ENCODE measurements around the gene WDR72.

WDR72 gene

DNA sequence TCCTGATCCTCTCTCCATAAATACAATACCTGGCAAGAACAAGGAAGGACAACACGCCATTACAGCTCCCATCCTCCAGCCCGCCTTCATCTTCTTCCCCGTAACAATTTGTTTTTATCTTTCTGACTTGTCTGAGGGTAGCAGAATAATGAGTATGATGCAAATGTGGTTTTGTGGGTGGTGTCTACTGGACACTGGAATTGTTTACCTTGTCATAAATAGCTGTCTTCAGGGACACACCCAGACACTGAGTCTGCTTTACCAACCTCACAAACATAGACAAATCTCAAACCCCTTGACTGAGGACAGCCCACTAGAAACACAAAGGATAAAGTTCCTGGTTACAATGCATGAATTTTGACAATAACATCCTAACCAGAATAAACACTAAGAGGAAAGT, 13.4 kb downstream of the WDR72 start:
- TF ChIP-seq, protein P1, sequence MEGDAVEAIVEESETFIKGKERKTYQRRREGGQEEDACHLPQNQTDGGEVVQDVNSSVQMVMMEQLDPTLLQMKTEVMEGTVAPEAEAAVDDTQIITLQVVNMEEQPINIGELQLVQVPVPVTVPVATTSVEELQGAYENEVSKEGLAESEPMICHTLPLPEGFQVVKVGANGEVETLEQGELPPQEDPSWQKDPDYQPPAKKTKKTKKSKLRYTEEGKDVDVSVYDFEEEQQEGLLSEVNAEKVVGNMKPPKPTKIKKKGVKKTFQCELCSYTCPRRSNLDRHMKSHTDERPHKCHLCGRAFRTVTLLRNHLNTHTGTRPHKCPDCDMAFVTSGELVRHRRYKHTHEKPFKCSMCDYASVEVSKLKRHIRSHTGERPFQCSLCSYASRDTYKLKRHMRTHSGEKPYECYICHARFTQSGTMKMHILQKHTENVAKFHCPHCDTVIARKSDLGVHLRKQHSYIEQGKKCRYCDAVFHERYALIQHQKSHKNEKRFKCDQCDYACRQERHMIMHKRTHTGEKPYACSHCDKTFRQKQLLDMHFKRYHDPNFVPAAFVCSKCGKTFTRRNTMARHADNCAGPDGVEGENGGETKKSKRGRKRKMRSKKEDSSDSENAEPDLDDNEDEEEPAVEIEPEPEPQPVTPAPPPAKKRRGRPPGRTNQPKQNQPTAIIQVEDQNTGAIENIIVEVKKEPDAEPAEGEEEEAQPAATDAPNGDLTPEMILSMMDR (IDR thresholded peaks at IDR 0.05; ENCODE audit: borderline replicate concordance, insufficient read depth, low read depth, low read length), result no peak
- no peak overlapping the region for H3K4me3 ChIP-seq (ENCODE audit: low read depth, low read length)

DNA sequence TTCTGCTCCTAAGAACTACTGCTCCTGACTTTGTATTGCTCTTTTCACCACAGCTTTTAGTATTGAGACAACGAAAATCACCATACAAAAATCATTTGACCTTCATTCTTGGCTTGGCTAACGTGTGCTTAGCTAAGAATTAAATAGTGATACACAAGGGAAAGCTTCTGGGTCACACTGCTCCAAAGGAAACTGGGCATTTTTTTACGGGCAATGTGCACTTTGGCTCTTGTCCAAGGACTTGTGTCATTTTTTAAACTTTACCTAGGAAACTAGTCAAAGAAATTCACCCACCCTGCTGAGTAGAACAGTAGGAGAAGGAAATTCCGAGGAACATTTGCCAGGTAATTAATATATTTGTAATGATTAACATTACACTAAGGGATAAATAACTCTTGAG, 19.8 kb downstream of the WDR72 start:
- no peak overlapping the region for H3K4me3 ChIP-seq (ENCODE audit: low read depth, low read length)
- TF ChIP-seq, protein P1 (IDR thresholded peaks at IDR 0.05; ENCODE audit: borderline replicate concordance, insufficient read depth, low read depth, low read length), result no peak

DNA sequence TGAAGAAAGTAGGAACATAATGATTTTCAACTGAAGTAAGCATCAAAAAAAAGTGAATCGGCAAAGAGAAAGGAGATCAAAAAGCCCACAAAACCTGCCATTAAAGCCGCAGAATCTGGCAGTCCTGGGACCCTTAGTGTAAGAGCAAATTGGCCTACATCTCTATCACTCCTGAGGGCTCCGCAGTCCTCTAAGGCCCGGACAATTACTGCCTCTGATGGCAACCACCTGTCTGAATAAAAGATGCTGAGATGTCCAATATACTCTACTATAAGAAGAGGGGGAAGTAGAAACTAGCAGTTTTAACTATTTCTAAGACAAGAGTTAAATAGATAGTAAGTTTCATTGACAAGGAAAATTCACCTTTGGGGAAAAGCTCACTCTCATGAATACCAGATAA, 20.3 kb downstream of the WDR72 start:
- TF ChIP-seq, protein P1 (IDR thresholded peaks at IDR 0.05; ENCODE audit: borderline replicate concordance, insufficient read depth, low read depth, low read length), result no peak
- H3K4me3 ChIP-seq (ENCODE audit: low read depth, low read length), result no peak overlapping the region

DNA sequence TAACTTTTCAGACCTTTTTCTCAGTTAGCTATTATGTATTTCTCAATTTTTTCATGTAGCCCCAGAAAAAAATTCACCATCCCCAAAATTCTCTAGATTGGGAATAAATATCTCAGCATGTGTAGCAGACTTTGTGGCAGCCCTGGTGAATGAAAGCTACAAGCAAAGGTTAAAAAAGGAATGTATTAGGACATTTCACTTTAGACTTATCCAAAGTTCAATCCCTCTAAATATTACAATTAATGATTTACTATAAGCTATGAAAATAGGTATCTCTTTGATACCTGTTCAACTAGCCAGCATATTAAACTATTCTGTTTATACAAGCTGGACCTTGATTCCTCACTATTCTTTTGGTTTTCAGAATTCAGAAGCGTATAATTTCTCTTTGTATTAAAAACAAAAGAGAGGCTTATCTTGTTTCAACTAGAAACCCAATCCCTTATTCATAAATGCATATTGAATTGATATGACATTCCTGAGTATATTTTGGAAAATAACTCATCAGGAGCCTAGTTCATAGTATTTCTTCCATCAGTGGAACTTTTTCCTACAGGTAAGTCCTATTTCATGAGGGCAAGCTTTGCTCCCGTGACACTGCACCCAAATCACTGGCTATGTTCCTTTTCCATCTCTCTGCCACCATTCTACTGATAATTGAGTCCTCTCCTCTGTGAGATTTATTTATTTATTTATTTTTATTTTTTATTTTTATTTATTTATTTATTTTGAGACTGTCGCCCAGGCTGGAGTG, 38.0 kb downstream of the WDR72 start:
- H3K4me3 ChIP-seq (ENCODE audit: low read depth, low read length), result no peak overlapping the region
- TF ChIP-seq, protein P1 (IDR thresholded peaks at IDR 0.05; ENCODE audit: borderline replicate concordance, insufficient read depth, low read depth, low read length), result no peak

DNA sequence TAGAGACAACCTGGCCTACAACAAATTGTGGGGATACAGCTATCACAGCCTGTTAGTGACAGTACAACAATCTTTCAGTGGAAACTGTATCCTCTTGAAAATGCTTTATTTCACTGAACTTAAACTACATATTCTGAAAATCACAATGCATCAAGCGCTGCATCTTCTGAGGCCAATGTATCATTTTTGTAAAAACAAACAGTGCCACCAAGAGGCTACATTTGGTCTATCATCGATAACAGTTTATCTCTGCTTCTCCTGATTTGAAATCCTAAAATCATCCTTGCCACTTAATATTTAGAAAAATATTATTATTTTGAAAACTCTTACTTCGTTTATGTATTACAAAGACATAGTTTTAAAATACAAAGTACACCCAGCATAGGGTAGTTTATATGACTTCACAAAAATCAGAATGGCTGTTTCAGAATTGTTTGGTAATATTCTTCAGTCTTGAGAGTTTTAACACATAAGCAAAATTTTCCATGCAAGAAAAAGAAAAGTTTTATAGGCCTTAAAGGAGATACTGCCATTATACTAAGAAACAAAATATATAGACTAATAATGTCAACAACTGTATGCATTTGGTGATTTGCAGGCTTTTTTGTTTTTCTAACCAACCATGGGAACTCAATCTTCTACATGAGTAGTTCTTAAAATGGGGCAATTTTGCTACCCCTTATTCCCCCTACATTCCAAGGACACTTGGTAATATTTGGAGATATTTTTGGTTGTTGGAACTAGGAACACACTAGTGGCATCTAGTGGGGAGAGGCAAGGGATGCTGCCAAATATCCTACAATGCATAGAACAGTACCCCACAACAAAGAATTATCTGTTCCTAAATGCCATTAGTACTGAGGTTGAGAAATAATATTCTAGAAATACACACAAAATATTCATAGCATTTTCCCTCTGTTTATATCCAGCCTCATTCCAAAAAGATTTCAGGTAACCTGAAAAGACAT, 42.3 kb downstream of the WDR72 start:
- TF ChIP-seq, protein P1 (IDR thresholded peaks at IDR 0.05; ENCODE audit: borderline replicate concordance, insufficient read depth, low read depth, low read length), result no peak
- H3K4me3 ChIP-seq (ENCODE audit: low read depth, low read length), result no peak overlapping the region

DNA sequence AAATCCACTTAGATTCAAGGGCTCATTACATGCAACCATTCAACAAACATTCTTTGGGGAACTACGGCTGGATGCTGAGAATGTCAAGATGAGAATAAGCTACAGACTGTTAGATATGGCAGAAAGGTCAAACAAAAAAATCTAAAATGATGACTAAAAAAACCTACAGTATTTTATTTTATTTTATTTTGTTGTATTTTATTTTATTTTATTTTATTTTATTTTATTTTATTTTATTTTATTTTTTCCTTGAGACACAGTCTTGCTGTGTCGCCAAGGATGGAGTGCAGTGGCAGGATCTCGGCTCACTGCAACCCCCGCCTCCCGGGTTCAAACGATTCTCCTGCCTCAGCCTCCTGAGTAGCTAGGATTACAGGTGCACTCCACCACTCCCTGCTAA, 46.2 kb downstream of the WDR72 start:
- no peak overlapping the region for H3K4me3 ChIP-seq (ENCODE audit: low read depth, low read length)
- TF ChIP-seq, protein P1 (IDR thresholded peaks at IDR 0.05; ENCODE audit: borderline replicate concordance, insufficient read depth, low read depth, low read length), result no peak
